Measurements from ENCODE around the gene MED31. TPM values are rescaled to one million over a fixed set of nuclear protein-coding genes. Genes with fewer than 3 reads are reported as not detected.
A peak's percentile ranks its signal among the peaks of the same experiment; 100 is the strongest.
"Not testable (repeated sequence)": the region's sequence is repeated elsewhere in the genome, so short reads cannot be mapped to it uniquely, and the experiment has no call there.

MED31 gene
- total RNA-seq, result 13.0 TPM
- long read RNA-seq, transcript MED31-201 (4 exons, 1,654 nt), result major isoform, 7 of 12 reads
- long read RNA-seq, partial matches to known transcripts, result 0 of 12 reads
- long read RNA-seq, other reads (novel, unspliced or antisense), result 1 of 12 reads

DNA sequence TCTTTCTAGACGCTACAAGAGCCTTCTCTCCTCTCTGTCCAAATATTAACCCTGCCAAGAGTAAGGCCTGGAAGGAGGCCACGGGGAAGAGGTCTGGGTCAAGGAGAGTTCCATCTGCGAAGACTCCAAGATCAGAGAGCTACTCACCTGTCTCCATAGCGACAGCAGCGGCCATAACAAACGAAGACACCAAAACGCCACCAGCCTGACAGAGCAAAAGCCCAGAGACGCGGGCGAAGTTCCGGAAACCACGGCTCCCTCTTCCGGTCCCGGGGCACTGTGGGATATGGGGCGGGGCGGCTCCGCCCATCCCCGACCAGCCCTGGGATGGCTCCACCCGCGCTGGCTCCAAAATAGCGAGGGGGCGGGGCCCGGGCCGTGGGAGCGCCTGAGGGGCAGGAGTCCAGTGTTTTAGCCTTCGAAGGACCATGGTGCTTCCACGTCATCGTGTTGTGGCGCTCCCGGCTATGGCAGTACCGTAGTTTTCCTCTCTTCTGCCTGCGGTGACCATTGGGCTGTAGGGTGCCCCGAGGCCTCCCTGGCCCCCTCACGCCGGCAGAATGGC is at the start of gene MED31, which contains the start of gene C17orf100:
MED31 (minus strand) TSS at position 252 of the 565 bp plus-strand sequence; CDS start at position 175, 77 bp downstream.
C17orf100 (plus strand) TSS at position 409 of the 565 bp plus-strand sequence; CDS start at position 561, 152 bp downstream.
- peak; percentile 99 for DNase-seq (ENCODE audit: low spot score)

DNA sequence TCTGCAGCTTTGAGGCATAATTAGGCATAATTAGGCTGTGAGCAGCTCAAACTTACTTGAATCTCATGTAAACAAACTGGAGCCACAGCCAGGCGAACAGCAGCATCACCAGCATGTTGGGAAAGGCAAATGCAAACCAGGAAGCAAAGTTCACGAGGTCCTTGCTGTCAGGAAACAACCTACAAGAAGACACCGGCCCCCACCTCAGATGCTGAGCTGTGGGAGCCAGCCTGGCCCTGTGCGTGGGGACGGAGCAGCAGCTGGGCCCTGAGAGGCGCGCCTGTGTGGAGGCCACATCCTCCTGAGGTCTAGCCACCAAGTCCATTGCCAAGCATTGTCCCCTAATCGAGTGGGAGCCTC is 49.5 kb upstream of the MED31 start:
- no peak for DNase-seq (ENCODE audit: low spot score)

DNA sequence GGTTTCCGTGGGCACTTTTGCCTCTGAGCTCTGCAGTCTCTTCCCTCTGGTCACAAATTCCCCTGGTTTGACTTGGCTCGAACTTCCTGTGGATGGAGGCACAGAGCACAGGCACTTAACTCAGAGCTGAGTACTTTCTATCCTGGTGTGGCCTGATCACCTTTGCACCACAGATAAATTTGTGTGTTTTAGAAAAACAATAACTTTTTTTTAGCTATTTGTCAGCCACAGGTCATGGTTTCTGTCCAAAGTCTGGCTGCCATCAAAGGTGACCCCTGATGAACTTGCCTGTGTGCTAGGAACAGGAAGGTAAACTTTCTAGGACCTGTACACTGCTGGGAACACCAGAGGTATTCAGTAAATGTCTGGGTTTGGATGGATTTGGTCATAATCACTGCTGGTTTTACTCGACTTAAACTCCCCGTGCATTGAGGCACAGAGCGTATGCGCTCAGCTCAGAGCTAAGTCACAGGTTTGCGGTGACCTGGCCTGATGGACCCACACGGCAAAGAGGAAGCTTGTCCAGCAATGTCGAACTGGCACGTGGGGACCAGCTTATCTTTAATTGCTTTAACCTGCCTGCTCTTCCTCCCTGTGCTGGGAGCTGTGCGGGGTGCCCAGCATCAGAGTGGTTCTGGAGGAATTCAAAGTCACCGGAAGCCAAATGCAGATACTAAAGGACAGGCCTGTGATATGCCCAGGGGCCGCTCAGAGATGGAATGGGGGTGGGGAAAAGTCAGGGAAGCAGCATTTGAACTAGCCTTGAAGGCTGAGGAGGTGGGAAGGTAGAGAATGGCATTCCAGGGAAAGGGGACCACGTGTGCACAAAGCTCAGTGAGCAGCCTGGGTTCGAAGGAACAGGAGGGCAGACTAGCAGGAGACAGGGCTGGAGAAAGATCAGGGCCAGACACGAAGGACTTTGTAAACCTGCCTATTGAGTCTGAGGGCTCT is 48.9 kb upstream of the MED31 start:
- no peak for DNase-seq (ENCODE audit: low spot score)

DNA sequence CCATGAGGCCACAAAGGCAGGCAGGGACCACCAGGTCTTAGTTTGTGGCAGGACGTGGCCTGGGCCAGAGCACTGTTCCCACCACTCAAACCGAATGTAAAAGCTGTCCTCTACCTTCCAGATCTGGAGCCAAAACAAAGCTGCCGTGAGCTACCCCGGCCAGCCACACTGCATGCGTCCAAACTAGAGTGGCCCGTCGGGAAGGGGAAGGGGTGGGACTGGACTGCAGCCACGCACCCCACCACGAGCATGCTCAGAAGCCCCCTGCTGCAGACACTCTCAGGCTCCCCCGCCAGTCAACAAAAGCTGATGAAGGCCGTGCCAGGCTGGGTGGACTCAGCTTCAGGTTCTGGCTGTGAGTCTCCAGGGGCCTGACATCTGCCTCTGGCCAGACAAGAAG is 46.6 kb upstream of the MED31 start:
- no peak for DNase-seq (ENCODE audit: low spot score)

DNA sequence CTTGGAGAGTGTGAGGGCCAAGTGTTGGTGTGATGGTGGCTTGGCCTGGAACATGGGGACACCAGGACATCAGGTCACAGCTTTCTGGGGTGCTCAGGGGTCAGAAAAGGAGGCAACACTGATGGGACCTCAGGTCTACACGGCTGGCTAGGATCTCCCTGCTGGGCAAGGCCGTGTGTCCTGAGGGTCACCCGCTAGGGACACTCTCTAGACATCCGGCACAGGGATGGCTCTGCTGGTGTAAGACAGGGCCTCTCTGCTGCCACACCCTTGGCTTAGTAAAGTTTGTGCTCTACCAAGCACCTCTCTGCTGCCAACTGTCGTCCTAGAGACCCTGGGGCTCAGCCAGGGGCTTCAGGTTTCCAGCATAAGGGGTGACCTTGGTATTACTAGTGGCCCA is 45.5 kb upstream of the MED31 start:
- no peak for DNase-seq (ENCODE audit: low spot score)

DNA sequence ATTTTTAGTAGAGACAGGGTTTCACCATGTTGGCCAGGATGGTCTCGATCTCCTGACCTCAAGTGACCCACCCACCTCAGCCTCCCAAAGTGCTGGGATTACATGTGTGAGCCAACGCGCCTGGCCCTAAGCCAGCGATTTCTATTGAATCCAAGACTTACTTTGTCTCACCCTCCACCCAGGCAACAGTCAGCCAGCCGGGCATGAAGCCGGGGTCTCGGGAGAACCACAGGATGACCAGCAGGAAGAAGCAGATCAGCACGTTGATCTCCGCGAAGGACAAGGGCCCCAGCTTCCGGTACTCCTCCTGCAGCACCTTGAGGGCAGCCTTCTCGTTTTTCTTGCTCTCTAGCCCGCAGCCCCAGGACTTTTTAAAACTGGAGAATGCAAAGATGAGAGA is 44.2 kb upstream of the MED31 start:
- no peak for DNase-seq (ENCODE audit: low spot score)

DNA sequence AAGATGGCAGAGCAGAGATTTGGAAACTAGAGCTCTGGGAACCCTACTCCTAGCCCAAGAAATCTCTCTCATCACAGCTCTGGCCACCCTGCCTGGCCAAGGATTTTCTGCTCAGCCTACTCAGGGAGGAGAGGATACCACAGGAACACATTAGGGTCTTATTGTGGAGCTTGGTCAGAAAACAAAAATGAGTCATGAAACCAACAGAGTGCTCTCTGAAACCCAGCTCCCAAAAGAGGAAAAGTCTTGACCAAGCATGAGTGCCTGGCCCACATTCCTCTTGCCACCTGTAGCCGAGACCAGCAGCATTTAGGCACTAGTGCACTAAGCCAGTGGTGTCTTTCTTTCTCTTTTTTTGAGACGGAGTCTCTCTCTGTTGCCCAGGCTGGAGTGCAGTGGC is 43.6 kb upstream of the MED31 start:
- DNase-seq (ENCODE audit: low spot score), result no peak

DNA sequence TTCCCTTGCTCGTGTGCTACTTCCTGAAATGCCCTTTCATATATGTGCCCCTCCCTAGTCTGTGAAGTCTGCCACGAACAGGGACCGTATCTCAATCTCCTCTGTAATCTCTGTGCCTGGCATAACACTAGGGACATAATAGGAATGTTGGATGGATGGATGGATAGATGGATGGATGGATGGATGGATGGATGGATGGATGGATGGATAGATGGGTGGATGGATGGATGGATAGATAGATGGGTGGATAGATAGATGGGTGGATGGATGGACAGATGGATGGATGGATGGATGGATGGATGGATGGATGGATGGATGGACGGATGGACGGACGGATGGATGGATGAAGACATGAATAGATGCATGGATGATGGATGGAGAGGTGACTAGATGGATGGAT is 40.6 kb upstream of the MED31 start:
- not testable (repeated sequence) for DNase-seq (ENCODE audit: low spot score)

DNA sequence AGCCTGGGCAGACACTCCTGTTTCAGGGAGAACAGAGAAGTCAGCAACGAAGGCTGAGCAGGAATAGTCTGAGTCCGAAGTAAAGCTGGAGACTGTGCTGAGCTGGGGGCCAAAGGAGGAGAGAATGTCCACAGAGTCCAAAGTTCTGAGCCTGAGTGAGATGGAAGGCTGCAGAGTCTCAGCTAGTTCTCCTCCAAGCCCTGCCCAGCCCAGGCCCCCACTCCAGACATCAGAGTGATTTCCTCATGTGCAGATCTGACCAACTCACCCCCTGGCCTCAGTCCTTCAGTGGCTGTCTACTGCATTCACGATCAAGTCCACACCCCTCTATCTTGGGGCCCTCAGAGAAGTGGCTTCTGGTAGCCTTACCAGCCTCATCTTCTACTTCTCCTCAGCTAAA is 40.1 kb upstream of the MED31 start:
- DNase-seq (ENCODE audit: low spot score), result no peak

DNA sequence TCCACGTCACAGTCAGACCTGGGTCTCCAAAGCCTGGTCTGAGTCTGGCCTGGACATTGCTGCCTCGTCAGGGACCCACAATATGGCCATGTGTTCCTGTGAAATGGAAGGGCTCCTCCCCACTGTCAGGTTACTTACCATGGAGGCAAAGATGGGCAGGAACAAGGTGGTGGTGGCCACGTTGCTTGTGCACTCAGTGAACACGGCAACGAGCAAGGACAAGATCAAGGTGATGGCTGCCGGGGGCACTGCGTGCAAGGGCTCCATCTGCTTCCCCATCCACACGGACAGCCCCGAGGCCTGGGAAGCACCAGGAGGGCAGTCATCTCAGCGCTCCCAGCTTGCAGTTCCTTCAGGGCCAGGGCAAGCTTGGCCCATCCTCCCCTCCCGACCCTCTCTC is 39.2 kb upstream of the MED31 start:
- no peak for DNase-seq (ENCODE audit: low spot score)

DNA sequence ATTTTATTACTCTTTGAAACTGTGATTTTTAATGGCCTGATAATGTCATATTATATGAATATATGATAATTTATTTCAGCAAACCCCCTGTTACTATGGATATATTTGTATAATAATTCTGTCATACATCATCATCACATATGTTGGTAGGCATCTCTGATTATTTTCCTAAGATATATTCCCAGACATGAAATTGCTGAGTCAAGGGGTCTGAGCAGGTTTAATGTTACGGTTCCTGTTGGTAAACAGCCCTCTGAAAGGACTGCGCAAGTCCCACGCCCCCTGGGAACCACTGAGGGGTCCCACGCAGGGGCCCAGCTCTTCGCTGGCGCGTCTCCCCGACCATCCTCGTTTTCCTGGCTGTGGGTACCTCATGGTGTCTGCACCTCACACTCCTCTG is 37.5 kb upstream of the MED31 start:
- DNase-seq (ENCODE audit: low spot score), result no peak

DNA sequence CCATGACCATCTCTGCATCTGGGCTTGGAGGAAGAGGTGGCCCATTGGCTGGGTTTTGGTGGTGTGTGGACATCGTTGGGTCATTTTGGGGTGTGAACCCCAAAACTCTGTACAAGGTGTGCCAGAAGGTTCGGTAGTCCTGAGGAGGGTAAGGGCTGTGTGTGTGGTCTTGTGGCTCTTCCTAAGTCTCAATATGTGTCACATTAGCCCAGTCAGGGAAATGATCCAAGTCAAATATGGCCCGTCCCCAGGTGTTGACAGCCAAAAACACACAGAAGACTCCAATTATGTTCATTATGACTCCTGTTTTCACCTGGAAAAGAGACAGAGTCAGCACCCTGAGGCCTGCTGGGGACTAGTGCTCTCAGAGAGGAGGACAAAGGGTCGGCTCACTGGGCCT is 34.6 kb upstream of the MED31 start:
- DNase-seq (ENCODE audit: low spot score), result no peak

DNA sequence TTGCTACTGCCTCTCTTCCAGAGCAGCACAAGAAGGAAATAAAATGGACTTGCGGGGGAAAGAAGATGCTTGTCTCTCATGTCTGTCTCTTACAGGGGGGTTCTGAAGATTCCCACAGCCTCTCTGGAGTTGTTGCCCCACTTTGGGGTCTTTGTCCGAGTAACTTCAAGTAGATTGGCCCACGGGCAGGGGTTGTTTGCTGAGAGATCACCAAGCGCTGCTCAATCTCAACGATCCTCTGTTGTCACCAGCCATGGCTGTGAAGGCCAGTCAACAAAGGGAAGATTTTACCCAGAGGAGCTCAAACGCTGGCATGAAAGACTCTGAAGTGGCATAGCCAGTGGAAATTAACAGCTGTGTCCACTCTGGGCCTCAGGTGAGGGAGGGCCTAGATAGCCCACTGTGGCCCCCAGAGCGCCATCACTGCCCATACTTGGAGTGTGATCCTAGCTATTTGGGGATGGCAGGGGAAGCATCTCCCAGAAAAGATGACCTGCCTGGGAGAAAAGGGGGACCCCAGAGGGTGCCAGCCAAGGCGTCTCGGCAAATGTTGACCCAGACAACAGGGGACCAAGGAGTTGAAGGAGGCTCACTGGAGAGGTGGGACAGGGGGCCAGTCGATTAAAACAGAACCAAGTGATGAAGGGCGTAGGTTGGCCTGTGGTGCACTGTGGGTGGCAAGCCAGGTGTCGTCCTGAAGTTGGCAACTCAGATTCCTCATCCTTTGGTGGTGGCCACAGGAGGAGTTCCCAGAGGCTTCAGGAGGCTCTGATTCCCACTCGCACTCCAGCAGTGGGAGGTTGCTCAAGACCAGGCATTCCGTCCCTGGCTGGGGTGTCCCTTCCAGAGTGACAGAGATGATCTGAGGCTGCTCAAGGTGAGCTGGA is 33.7 kb upstream of the MED31 start:
- no peak for DNase-seq (ENCODE audit: low spot score)

DNA sequence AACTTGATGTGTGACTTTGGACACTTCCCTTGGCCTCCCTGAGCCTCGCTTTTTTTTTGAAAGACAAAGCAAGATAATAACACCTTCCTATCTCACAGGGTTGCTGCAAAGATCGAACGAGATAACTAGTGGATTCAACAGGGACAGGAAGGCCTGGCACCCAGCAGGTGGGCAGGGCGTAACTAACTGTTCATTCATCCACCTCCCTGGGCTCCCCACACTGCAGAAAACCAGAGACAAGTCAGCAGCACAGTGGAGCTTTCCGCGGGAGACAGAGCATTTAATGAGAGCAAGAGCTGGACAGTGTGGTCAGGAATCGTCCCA is 33.0 kb upstream of the MED31 start:
- DNase-seq (ENCODE audit: low spot score), result no peak

DNA sequence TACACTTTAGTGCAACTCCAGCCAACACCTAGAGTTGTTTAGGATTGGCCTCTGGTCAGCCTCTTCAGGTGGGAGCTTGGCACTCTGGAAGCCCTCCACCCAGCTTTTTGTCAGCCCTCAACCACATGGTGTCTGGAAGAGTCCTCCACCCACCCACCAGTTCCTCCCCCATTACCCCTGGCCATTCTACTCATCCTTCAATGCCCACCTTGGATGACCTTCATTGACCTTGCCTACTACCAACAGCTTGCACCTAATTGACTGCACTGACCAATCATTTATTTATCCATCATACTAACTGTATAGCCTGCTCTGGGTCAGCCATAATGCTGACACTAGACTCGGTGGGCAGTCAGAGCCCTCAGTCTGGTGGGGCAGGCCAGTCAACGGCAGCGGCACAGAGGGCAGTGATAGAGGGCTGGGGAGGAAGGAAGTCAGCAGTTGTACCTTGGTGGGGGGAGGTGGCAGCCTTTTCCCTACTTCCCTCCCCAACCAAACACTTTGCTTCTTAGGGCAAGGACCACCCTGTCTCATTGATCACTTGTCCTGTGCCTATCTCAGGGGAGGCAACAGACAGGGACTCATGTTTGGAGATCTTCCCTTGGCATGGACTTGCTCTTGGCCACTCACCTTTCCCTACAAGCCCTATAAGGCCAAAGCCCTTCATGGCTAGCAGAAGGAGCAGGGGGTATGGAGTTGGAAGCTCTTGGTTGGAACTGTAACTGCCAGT is 32.5 kb upstream of the MED31 start:
- no peak for DNase-seq (ENCODE audit: low spot score)

DNA sequence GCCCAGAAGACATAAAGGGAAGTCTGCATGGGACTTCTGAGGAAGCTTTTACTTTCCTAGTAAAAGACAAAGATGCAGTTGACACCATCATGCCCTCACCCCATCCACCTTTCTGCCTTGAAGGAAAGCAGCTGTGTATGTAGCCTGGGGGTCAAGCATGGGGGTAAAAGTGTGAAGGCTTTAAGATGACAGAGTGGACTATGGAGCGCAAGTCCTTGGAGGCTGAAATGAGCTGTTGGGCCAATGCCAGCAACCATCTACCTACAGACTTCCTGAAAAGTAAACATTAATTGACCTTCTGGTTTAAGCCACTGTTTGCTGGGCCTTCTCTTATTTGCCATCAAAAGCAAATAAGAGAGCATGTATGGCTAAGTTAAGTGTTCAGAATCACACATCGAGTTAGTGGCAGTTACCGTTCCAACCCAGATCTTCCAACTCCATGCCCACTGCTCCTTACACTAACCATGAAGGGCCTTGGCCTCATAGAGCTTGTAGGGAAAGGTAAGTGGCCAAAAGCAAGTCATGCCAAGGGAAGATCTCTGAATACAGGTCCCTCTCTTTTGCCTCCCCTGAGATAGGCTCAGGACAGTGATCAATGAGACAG is 31.8 kb upstream of the MED31 start:
- DNase-seq (ENCODE audit: low spot score), result no peak

DNA sequence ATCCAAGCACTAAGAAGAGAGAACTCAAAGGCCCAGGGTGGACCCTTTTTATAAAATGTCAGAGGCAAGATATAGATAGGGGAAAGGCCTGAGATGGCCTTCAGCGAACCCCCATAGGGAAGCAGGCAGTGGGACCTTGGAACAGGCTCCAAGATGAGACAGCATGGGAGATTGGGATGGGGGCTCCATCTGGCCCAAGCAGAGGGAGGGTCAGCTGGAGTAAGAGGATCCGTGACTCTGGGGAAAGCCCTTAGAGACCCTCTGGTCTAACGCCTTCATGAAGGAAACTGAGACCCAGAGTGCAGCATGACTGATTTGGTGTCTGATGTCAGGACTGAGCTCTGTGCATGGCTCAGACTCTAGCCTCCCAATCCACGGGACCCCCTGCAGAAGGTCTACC is 30.9 kb upstream of the MED31 start:
- DNase-seq (ENCODE audit: low spot score), result no peak

DNA sequence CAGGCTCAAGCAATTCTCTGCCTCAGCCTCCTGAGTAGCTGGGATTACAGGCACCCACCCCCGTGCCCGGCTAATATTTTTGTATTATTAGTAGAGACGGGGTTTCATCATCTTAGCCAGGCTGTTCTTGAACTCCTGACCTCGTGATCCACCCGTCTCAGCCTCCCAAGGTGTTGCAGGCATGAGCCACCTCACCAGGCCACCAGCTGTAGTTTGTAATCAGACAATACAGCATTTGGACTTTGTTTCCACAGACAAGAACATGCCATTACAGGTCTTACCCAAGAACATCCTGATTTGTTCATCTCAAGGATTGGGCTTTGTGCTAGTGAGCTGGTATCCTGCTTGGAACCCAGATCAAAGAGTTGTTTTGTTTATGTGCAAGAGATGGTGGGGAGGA is 30.3 kb upstream of the MED31 start:
- DNase-seq (ENCODE audit: low spot score), result no peak

DNA sequence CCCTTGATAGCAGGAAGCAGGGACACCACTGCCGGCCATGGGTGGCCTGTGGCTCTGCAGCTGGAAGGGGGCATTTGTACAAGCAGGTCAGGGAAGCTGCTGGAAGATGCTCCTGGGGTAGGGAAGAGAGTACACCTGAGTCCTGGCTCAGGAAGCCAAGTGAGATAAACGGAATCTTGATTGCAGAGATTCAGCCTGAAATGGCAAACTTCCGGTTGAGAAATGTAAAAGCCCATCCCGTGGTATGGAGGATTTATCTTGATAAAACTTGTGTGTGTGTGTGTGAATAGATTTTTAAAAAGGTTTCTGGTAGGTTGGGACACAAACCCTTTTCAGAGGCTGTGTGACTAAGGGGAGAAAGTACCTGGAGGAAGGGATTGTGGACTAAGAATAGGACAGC is 29.8 kb upstream of the MED31 start:
- DNase-seq (ENCODE audit: low spot score), result no peak

DNA sequence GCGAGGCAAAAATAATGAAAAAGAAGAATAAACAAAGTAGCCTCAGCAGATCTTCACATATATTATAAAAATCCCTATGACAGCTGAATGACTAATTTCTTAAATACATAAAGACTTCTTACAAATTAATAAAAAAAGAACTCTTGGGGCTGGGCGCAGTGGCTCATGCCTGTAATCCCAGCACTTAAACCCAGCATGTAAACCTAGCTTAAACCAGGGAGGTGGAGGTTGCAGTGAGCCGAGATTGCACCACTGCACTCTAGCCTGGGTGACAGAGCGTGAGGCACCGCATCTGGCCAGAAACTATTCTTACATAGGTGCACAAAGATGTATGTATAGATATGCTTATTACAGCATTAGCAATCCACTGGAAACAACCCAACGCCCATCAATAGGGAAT is 27.8 kb upstream of the MED31 start:
- no peak for DNase-seq (ENCODE audit: low spot score)

DNA sequence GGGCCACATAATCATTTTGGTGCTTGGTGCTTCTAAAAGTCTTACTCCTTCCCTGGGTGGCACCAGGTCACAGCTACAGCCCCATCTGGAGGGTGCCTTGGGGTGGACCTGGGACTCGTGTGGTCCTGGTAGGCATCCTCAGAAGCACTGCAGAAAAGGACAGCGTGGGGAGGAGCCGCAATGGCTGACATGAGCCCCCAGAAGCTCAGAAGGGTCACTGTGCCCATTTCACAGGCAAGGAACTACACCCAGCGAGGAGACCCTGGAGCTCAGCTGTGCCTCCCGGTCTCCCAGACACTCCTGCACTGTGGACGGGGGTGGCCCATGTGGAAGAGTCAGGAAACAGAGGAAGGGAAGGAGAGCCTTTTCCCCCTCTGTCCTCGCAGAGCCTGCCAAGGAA is 26.5 kb upstream of the MED31 start:
- DNase-seq (ENCODE audit: low spot score), result no peak

All from mesenteric fat pad (tissue), 1 donor.